BJ (cell line): ENCODE data around the gene BST1. TPM values are rescaled to one million over a fixed set of nuclear protein-coding genes. Genes with fewer than 3 reads are reported as not detected.

Source experiments
- CTCF ChIA-PET: fragments of 350-600 bp; formaldehyde crosslinking; extraction: SDS; loops from one replicate; lab custom pipeline; 2021; ENCODE audit warnings: antibody characterized with exemption, inconsistent platforms; lab: Yijun Ruan, JAX
- POLR2A ChIA-PET: fragments of 300-600 bp; sonication (Branson Sonifier 250); formaldehyde crosslinking; extraction: SDS; loops from one replicate; lab custom pipeline; 2021; ENCODE audit warnings: antibody characterized with exemption; lab: Charles Lee
- DNase-seq: peaks from one replicate; pipeline ENCODE4 v3.0.0-alpha.2; 2011; ENCODE audit warnings: low read depth
- H3K27me3 ChIP-seq: 2 replicates; pipeline ENCODE4 v1.6.0; 2011; ENCODE audit warnings: low read length; ENCODE audit not compliant: control insufficient read depth, insufficient read depth
- H3K36me3 ChIP-seq: 2 replicates; pipeline ENCODE4 v1.5.1; 2011; ENCODE audit warnings: low read length; ENCODE audit not compliant: control insufficient read depth, insufficient read depth
- H3K4me3 ChIP-seq: 2 replicates; pipeline ENCODE4 v1.5.1; 2011; ENCODE audit warnings: low read depth, mild to moderate bottlenecking, control low read depth, low read length
- polyA plus RNA-seq: library from polyadenylated mRNA; depleted of rRNA; stranded (reverse); fragments of >200 nt; gene quantifications from 2 replicates; pipeline ENCODE4 v1.2.3, GENCODE V29; 2011
- TF ChIP-seq, protein P1 (sequence below): IDR thresholded peaks from 2 replicates; pipeline ENCODE4 v1.5.1; 2011; ENCODE audit warnings: low read depth, mild to moderate bottlenecking, control low read depth, inconsistent platforms, low read length, moderate library complexity; ENCODE audit not compliant: insufficient read depth

BST1 gene
- polyA plus RNA-seq, 1 experiment = 38.5 TPM

DNA sequence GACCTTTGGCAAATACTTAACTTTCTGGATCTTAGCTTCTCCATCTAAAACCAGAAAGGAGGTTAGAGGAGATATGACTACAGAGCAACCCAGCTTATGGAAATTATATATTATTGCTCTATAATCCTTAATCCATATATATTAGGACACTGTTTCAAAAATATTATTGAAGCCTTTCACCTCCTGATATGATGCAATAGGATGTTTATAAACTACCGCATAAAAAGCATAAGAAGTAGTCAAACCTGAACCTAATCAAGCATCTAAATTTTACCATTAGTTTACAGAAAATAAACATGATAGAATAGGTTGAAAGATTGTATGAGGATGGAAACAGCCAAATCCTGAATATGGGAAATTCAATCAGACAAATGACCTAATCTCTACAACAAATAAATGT is 26.8 kb upstream of the BST1 start:
- no peak for DNase-seq
- Histone ChIP-seq H3K4me3 (no peak overlapping the region), H3K36me3 (no peaks in the 10 kb centered on the region), H3K27me3 (no peaks in the 10 kb centered on the region)
- ChIA-PET CTCF (interaction anchor here (1.7 kb wide), 1 partner anchor 14 kb away, joined by 8 read pairs; no protein-coding TSS in a partner anchor), POLR2A (no interaction called here)
- TF ChIP-seq, protein P1, sequence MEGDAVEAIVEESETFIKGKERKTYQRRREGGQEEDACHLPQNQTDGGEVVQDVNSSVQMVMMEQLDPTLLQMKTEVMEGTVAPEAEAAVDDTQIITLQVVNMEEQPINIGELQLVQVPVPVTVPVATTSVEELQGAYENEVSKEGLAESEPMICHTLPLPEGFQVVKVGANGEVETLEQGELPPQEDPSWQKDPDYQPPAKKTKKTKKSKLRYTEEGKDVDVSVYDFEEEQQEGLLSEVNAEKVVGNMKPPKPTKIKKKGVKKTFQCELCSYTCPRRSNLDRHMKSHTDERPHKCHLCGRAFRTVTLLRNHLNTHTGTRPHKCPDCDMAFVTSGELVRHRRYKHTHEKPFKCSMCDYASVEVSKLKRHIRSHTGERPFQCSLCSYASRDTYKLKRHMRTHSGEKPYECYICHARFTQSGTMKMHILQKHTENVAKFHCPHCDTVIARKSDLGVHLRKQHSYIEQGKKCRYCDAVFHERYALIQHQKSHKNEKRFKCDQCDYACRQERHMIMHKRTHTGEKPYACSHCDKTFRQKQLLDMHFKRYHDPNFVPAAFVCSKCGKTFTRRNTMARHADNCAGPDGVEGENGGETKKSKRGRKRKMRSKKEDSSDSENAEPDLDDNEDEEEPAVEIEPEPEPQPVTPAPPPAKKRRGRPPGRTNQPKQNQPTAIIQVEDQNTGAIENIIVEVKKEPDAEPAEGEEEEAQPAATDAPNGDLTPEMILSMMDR = no peak

DNA sequence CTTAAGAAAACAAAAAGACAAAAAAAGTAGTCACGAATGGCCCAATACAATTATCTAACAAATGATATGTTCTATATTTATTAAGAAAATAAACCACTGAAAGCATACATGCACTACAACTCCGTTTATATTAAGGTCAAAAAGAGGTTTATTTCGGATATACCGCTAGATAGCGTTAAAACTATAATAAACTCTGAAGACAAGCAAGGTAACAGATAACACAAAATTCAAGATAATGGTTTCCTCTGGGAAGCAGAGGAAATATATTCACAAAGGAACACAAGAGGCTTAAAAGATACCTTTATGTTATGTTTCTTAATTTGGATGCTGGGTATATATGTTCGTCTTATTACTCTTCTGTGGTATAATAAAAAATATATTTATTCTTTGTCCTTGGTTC is 26.0 kb upstream of the BST1 start:
- POLR2A ChIA-PET = no interaction called here
- no peak overlapping the region for H3K4me3 ChIP-seq

DNA sequence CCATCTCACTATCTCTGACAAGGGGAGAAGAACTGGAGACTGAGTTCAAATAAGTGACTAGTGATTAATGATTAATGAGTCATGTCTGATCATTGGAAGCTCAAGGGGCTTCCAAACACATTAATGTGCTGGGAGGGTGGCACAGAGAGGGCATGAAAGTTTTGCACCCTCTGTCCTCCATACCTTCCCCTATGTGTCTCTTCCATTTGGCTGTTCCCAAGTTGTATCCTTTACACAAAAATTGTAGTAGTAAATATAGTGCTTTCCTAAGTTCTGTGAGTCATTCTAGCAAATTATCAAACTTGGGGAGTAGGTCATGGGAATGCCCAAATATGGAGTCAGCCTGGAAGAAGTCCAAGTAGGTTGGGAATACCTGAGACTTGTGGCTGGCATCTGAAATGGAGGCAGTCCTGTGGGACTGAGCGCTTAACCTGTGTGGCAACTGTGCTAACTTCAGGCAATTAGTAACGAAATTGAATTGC is 25.3 kb upstream of the BST1 start:
- no peaks in the 10 kb centered on the region for H3K36me3 ChIP-seq
- no peak for DNase-seq
- H3K27me3 ChIP-seq = no peaks in the 10 kb centered on the region
- no peak overlapping the region for H3K4me3 ChIP-seq
- CTCF ChIA-PET = no interaction called here
- POLR2A ChIA-PET = no interaction called here
- TF ChIP-seq, protein P1 = no peak

More for the DNA sequence above, 26.0 kb upstream of the BST1 start:
- TF ChIP-seq, protein P1 = no peak
- Histone ChIP-seq H3K27me3 (no peaks in the 10 kb centered on the region), H3K36me3 (no peaks in the 10 kb centered on the region)
- no peak for DNase-seq
- CTCF ChIA-PET = interaction anchor here (1.7 kb wide), 1 partner anchor 15 kb away, joined by 8 read pairs; no protein-coding TSS in a partner anchor

DNA sequence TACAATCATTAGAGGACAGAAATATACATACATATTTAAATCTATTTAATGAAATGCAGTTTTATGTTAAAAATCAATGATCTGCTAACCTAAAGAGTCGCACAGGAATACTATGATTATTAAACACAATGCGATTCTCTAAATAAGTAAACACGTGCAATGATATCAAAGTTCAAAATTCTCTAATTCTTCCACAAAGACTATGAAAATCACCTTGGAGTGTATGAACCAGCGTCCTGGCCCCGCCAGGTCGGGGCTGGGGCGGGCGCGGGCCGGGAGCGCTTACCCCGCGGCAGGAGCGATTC is 21.8 kb upstream of the BST1 start:
- no peak for DNase-seq
- ChIA-PET CTCF (interaction anchor here (0.9 to 1.3 kb wide), 3 partner anchors 14 to 202 kb away, joined by 3 to 4 read pairs (median 4); no protein-coding TSS in a partner anchor), POLR2A (no interaction called here)
- no peaks in the 10 kb centered on the region for H3K27me3 ChIP-seq
- TF ChIP-seq, protein P1 = no peak
- H3K36me3 ChIP-seq = no peaks in the 10 kb centered on the region
- H3K4me3 ChIP-seq = peak overlapping the region; percentile 56

DNA sequence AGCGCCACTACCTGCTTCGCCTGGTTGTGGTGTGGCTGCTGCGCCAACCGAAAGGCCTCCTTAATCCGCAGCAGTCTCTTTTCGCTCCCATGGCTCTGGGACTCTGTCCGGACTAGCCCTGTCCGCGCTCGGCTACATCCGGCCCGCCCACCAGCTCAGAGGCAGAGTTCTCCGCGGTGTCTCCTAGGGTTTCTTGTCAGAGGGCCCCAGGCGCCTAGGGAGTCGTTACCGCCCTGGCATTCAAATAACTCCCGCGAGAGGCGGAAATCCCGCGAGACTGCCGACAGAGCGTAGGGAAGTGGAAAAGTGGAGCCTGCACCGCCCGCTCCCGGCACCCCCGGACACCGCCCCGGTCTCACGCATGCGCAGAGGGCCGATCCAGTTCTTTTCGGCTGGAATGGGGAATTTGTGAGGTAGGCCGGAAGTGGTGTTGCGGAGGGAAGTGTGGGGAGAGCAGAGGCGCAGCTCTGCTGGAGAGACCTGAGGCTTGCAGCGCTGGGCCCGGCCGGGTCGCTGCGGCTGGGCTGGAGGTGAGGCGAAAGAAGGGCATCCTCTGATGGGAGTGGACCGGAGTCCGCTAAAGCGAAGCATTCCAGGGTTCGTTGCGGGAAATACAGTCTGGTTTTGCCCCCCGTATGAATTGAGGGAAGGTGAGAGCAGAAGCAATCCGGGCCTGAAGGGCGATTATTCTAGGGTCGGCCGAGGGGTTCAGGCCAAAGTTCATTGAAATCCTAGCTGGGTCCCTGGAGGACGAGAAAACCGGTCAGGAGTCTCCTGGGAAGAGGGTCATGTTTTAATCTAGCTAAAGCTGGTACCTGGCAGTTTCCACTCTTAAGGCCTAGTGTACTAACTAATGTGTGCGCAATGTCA is 21.3 kb upstream of the BST1 start, which contains the start of gene FAM200B:
TSS of gene FAM200B (plus strand) at position 456 of the 870 bp plus-strand sequence. CDS start 5,151 bp downstream, outside the sequence.
- Histone ChIP-seq H3K36me3 (no peaks in the 10 kb centered on the region), H3K4me3 (peak within 1 kb of the TSS; percentile 56), H3K27me3 (no peaks in the 10 kb centered on the region)
- peak; percentile 93 for DNase-seq
- TF ChIP-seq, protein P1 = 0 out of 2 replicates have a peak, but pooled peaks have one; percentile 17
- CTCF ChIA-PET = interaction anchor here (0.9 to 1.3 kb wide), 3 partner anchors 14 to 201 kb away, joined by 3 to 4 read pairs (median 3); no protein-coding TSS in a partner anchor
- POLR2A ChIA-PET = interaction anchor here (0.6 kb wide), 1 partner anchor 194 kb away, joined by 3 read pairs; no protein-coding TSS in a partner anchor
